Astrocyte of the hippocampus (primary cell): ENCODE results near the gene PSD4.

Experiments
- DNase-seq: peaks from one replicate; pipeline ENCODE4 v3.0.0; 2011; ENCODE audit warnings: low read depth, low spot score

The PSD4 gene

GRCh38 chr2:113173542-113174375 lies at the start of gene PSD4:
PSD4 (plus strand) TSS chr2:113173971; CDS start chr2:113182457, 8,486 bp downstream.
- DNase-seq, result no peak

DNA sequence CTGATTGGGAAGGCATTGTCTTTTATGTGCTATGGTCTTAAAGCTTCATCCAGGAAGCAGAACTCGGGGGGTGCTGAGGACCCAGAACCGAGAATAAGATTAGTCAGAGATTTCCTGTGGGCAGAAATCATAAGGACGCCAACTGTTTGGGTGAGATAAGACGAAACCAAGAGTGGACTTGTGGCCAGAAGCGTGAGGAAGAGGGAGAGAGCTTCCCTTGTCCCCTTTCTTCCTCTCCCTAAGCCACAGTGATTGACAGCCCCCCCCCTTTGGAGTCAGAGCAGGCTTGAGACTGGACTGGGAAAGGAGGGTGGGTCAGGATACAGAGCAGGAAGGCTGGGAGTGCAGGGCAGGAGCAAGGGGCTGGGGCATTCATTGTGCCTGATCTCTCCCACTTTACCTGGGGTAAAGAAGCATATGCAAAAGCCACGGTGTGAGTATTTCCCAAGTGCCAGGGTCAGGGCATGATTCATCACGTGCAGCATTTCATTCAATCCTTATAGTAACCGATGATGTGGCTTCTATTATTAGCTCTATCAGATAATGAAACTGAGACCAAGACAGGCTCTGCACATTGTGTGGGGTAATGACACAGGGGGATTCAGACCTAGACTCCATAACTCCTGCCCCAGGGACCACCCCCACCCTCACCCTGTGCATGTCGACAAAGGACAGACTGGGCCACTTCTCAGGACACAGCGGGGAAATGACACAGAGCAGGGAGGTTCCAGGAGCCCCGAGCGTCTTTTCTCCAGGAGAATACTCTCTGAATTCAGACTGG lies 49.4 kb upstream of the PSD4 start:
- DNase-seq, result peak; percentile 7

DNA sequence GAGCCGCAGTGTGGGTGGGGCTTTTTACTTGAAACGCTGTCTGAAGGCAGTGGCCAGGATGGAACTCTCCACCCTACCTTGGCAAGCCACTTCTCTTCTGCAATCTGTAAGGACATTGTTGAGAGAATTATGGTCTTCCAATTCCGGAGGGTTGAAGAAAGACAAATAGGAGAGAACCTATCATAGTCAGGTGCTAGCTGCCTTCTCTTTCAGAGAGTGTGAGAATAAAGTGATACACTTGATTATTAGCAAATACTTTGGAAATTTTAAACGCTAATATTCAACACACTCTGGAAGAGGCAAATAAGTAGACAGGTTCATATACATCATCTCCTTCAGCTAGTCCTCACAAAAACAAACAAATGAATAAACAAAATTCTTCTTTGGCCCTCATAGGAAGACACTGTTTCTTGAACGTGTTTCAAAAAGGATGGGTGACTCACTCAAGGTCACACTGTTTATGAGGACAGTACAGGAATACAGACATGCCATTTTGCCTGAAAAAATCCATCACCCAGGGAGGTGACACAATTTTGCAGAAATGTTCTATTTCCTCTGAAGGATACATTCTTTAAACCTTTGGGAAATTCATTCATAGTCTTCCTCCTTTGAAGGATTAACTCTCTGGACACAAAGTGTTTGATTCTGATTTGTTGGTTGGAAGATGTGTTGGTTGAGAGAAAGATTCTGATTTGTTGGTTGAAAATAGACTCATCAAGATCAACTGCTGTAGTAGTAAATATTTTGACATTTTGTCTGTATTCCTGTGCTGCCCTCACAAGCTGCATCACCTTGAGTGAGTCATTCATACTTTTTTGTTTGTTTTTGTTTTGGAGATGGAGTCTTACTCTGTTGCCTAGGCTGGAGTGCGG lies 48.6 kb upstream of the PSD4 start:
- no peak for DNase-seq

DNA sequence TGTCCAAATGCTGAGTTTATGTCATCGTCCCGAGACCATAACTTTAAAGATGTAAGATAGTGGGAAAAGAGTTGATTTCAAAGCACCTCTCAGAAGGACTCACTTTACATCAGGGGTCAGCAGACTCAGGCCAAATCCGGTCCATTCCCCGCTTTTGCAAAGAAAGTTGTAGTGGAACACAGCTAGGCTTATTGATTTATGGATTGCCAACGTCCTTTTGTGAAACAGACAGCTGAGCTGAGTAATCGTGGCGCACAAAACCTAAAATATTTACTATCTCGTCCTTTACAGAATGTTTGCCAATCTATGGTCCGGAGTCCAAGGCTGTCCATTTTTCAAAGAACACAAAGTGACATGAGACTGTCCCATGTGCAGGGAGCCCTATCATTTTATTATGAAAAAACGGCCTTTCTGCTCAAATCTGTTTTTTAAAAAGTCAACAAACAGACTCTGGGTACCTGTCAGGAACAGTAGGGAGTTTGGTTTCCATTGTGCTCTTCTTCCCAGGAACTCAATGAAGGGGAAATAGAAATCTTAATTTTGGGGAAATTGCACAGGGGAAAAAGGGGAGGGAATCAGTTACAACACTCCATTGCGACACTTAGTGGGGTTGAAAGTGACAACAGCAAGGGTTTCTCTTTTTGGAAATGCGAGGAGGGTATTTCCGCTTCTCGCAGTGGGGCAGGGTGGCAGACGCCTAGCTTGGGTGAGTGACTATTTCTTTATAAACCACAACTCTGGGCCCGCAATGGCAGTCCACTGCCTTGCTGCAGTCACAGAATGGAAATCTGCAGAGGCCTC lies 46.7 kb upstream of the PSD4 start, which contains the start of gene IL1RN:
Gene IL1RN, plus strand, starts transcription at position 754 of the 801 bp plus-strand sequence. Its CDS starts 27 bp downstream, at position 781.
- no peak for DNase-seq

- DNase-seq, result no peak
Measured at GRCh38 chr2:113127646-113128570, 45.9 kb upstream of the PSD4 start.

- no peak for DNase-seq
Measured at GRCh38 chr2:113129519-113130078, 44.2 kb upstream of the PSD4 start.

DNA sequence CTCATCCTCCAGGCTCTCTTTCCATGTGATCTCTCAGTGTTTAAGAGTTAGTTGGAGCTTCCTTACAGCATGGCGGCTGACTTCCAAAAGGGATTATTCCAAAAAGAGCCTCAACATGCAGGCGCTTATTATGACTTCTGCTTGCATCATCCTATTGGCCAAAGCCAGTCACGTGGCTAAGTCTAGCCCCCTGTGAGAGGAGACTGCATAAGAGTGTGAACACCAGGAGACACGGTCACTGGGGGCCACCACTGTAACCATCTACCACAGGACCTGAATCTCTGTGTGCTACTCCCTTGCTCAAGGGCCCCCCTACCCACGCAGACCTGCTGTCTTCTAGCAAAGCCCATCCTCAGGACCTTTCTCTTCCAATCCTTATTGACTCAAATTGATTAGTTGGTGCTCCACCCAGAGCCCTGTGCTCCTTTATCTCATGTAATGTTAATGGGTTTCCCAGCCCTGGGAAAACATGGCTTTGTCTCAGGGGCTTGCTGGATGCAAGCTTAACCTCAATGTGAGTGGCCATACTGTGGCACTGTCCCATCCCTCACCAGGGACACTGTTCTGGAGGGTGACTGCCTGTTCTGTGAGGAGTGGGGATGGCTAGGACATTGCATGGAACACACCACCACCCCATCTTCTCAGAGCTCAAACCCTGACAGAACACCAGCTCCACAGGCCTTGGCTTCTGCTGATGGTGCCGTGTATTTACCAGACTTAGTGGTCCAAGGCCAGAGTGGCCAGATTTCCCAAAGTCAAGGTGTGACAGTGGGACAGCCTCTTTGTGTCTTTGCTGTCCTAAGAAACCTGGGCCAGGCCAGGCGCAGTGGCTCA lies 42.2 kb upstream of the PSD4 start:
- DNase-seq, result no peak

- no peak for DNase-seq
Measured at GRCh38 chr2:113132414-113133021, 41.3 kb upstream of the PSD4 start.

- no peak for DNase-seq
Measured at GRCh38 chr2:113133704-113134598, 39.8 kb upstream of the PSD4 start.

GRCh38 chr2:113134717-113135116 lies 39.1 kb upstream of the PSD4 start:
- DNase-seq, result no peak

- no peak for DNase-seq
Measured at GRCh38 chr2:113135317-113135716, 38.5 kb upstream of the PSD4 start.

GRCh38 chr2:113136828-113137775 lies 36.7 kb upstream of the PSD4 start:
- DNase-seq, result peak; percentile 73

GRCh38 chr2:113137827-113138226 lies 35.9 kb upstream of the PSD4 start:
- DNase-seq, result no peak

DNA sequence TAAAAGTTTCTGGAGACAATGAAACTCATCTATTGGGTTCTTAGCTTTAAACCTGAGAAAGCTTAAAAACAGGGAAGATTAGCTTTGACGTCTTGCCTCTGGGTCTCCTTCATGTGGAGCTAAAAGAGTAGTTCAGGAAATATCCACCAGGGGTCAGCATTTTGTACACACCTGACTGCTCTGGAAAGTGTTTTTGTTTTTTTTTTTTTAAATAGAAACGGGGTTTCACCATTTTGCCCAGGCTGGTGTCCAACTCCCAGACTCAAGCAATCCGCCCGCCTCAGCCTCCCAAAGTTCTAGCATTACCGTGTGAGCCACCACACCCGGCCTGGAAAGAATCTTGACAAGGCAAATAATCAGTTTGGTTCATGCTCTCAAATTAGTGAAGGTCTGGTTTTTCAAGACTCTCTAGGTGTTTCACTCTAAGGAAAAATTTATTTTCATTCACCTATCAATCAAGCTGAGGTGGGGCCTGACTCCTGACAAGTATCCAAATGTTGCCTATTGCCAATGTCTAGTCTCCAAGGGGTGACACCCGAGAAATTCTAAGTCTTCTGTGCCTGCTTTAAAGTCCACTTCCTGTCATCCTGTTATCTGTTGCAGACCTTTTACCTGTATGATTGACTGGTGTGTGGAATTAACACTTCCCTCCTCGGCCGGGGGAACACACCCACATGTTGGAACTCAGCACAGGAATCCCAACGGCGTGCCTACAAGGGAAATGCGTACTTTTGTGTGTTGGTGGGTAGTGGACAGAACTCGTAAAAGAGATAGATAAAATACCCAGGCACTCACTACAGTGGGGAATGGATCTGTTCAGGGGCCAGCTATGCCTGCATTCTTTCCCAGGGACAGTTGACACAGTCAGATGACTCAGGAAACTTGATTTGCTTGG lies 35.1 kb upstream of the PSD4 start:
- peak; percentile 87 for DNase-seq

GRCh38 chr2:113141451-113141850 lies 32.3 kb upstream of the PSD4 start:
- no peak for DNase-seq
